Measurements from ENCODE around the gene ATG4D.

Gene ATG4D

DNA sequence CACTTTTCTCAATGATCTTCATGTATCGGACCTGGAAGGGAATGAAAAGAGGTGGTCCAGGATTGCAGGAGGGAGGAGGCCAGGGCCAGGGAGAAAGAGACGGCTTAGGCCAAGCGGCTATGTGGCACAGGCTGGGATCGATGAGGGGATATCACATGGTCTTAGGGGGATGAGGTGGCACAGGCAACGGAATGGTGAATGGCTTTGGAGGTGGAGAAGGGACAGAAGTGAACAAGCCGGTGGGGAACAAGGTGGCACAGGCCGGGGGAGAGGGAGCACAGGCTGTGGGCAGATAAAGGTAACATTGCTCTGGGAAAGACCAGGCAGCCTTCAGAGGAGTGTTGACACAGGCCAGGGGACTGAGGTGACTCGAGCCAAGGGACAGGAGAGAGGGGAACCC lies 30.8 kb downstream of the ATG4D start:
- no peak for DNase-seq

DNA sequence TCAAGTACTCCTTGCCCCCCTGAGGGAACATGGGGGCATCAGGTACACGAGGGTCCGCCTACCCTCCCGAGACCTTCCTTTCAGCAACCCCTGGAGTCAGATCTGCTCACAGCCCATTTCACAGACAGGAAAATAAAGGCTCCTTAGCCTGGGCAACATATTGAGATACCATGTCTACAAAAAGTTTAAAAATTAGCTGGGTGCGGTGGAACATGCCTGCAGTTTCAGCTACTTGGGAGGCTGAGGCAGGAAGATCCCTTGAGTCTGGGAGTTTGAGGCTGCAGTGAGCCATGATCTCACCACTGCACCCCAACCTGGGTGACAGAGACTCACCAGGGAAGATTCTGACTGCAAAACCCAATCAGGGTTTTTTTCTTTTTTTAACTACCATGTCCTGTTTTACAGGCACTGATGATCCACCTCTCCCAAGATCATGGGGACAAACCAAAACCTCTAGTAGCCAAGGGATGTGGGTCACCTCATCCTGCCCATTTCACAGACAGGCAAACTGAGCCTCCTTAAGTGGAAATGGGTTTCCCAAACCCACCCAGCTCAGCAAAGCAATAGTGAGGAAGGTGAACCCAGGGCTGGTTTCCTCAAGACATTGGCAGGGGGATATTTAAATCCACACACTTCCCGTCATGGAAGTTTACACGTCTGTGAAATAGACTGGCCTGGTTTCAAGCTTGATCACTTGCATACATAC lies 31.5 kb downstream of the ATG4D start:
- DNase-seq: no peak

DNA sequence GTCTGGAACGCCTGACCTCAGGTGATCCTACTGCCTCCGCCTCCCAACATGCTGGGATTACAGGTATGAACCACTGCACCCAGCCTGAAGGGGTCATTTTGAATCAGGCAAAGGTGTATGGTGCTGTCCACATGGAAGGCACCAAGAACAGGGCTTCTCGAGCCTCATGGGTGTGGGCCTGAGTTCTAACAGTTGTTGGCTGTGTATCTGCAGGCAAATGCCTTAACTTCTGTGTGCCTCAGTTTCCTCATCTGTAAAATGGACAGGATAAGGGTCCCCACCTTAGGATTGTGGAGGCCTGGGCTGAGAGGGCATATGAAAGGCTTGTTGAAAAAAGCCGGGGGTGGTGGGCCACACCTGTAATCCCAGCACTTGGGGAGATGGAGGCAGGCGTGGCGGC lies 34.2 kb downstream of the ATG4D start:
- no peak for DNase-seq

DNA sequence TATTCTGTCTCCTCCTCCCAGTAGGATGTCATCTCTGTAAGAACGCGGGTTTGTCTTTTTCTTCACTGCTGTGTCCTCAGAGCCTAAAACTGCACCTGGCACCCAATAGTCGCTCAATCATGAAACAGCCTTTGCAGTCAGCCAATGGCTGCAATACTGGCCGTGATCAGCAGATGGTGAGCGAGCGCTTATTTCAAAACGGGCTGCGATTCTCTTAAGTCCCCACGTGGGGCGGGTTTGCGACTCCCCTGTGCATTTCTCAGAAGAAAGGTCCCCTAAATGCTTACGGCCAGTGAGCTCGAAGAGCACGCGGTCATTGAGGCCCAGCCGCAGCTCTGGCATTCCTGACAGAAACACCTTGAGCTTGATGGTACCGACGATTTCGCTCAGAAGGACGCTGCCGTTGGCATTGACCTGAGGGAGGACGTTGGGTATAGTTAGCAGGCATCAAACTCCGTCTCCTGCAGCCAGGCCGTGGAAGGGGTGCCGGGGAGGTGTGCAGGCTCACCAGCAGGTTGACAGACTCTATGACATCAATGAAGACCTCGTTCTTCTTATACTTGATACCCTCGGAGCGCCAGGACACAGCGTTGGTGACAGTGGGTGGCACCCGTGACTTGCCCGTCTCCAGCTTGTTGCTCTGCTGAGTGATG lies 37.4 kb downstream of the ATG4D start:
- peak in 55 of 56 donors; percentile 23 to 96 (median 73) for DNase-seq

DNA sequence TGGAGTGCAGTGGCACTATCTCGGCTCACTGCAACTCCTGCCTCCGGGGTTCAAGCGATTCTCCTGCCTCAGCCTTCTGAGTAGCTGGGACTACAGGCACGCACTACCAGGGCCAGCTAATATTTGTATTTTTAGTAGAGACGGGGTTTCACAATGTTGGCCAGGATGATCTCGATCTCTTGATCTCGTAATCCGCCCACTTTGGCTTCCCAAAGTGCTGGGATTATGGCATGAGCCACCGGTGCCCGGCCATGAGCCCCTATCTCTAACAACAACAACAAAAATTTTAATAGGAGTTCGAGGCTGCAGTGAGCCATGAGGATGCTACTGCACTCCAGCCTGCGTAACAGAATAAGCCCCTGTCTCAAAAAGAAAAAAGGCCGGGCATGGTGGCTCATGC lies 38.4 kb downstream of the ATG4D start:
- DNase-seq: no peak

DNA sequence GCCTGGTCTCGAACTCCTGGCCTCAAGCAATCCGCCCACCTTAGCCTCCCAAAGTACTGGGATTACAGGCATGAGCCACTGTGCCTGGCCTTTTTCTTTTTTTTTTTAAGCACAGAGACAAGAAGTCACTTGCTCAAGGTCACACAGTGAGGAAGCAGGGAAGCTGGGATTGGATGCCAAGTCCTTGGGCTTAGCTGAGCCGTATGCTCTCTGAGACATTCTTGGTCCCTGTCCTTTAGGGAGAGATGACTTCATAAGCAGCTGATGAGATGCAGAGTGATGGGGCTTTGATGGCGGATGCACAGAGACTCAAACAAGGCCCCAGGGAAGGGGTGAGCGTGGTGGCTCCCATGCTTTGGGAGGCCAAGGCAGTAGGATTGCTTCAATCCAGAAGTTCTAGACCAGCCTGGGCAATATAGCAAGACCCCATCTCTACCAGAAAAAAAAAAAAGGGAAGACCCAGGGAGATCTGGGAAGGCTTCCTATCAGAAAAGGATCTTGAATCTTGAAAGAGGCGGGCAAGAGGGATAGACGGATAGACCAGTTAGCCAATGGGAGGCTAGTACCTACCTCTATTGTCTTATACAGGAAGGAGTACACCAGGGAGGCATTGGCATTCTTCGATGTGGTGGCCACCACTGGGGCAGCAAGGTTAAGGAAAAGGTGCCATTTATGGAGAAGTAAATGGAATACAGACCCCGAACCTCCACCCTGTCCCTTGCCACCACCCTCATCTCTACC lies 39.5 kb downstream of the ATG4D start:
- DNase-seq: no peak

DNA sequence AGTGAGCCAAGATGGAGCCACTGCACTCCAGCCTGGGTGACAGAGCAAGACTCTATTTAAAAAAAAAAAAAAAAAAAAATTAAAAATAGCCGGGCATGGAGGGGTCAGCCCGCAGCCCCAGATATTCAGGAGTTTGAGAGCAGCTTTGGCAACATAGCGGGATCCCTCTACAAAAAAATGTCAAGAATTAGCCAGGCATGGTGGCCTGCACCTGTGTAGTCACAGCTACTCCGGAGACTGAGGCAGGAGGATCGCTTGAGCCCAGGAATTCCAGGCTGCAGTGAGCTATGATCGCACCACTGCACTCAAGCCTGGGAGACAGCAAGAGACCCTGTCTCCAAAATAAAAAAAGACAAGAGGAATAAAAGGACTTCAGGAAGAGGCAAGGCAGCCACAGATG lies 42.7 kb downstream of the ATG4D start:
- no peak for DNase-seq

DNA sequence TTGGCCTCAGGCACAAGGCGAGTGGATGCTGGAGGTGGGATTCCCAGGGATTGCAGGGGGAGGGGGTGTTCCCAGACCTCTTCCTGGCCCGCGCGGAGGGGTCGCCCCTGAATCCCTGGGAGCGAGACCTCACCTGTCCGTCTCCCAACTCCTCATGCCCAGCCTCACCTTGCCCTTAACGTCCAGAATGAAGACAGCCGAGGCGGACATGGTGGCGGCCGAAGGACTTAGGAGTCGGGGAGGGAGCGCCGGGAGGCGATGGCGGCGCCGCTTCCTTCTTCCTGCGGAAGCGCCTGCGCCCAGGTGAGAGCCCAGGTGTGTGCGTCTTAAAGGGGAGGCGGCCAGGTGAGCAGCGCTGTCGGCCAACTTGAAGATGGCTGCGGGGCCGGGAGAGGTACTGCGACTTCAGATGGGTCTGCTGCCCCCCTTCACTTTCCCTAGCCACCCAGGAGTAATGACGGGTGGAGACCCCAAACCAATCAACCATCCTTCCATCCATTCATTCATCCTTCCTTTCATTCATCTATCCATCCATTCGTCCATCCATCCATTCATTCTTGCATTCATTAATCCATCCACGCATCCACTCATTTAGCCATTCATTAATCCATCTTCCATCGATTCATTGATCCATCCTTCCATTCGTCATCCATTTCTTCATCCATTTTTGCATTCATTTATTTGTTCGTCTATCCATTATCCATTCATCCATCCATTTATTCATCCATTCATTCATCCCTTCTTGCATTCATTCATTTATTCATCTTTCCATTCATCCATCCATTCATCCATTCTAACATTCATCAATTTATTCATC lies 43.5 kb downstream of the ATG4D start, which contains the start of gene AP1M2:
AP1M2 (minus strand) TSS at position 291 of the 817 bp plus-strand sequence; CDS start at position 210, 81 bp downstream.
- no peak for DNase-seq

DNA sequence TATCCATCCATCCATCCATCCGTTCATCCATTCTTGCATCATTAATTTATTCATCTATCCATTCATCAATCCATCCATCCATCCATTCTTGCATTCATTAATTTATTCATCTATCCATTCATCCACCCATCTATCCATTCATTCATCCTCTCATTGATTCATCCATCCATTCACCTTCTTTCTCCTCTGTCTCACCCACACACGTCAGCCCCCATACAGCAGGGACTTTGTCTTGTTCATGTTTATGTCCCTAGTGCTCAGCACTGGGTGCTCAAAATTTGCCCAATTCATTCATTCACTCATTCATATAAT lies 44.1 kb downstream of the ATG4D start:
- DNase-seq: no peak

DNA sequence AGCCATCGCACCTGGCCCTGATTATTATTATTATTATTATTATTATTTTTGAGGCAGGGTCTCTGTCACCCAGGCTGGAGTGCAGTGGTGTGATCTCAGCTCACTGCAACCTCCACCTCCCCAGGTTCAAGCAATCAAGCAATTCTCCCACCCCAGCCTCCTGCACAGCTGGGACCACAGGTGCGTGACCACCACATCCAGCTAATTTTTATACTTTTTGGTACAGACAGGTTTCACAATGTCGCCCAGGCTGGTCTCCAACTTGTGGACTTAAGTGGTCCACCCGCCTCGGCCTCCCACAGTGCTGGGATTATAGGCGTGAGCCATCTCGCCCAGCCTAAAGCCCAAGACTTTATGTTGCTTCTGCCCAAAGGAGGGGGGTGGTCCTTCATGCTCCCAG lies 49.4 kb downstream of the ATG4D start:
- DNase-seq: no peak

DNA sequence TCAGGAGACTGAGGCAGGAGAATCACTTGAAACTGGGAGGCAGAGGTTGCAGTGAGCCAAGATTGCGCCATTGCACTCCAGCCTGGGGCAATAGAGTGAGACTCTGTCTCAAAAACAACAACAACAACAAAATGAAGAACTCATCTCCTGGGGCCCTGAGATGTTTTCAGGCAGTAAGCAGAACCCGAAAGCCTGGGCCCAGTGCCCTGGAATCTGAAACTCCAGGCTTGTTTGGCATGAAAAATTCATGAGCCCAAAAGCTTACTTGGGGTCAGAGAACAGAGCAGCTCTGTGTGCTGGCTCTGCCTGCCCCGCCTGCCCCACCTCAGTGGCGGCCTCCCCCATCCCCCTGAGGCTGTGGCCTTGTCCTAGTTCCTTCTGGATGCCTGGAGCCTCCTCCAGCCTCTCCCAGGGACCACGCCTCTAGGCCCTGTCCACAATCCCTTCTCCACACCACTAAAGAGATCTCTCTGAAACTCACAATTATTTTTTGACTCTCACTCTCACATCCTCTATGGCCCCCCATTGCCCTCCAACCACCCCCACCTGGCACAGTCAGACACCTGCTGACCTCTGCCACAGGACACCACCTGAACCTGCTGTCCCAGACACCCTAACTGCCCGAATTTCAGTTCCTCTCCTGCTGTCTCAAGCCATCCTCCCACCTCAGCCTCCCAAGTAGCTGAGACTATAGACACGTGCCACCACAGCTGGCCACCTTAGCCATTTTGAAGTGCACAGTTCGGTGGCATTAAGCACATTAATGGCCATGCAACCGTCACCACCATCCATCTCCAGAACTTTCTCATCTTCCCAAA lies 50.3 kb downstream of the ATG4D start:
- DNase-seq: peak in 46 of 56 donors; percentile 5 to 71 (median 32)

DNA sequence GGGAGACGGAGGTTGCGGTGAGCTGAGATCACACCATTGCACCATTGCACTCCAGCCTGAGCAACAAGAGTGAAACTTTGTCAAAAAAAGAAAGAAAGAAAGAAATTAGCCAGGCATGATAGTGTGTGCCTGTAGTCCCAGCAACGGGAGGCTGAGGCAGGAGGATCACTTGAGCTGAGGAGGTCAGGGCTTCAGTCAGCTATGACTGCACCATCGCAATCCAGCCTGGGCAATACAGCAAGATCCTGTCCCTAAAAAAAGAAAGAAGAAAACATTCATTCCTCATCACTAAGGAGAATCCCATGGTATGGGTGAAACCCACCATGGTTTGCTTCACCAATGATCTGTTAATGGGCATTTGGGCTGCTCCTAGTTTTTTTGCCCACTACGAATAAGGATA lies 56.4 kb downstream of the ATG4D start:
- DNase-seq: no peak

DNA sequence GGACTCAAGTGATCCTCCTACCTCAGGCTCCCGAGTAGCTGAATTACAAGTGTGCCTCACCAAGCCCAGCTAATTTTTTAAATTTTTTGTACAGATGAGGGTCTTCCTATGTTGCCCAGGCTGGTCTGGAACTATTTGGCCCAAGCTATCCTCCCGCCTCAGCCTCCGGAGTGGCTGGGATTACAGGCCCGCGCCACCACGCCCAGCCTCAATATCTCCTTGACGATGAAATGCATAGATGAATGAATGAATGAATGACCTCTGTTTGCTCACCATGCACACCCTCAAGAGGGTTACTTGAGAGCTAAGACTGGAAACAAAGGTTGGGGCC lies 58.3 kb downstream of the ATG4D start:
- DNase-seq: peak in 1 of 56 donors; percentile 45

DNA sequence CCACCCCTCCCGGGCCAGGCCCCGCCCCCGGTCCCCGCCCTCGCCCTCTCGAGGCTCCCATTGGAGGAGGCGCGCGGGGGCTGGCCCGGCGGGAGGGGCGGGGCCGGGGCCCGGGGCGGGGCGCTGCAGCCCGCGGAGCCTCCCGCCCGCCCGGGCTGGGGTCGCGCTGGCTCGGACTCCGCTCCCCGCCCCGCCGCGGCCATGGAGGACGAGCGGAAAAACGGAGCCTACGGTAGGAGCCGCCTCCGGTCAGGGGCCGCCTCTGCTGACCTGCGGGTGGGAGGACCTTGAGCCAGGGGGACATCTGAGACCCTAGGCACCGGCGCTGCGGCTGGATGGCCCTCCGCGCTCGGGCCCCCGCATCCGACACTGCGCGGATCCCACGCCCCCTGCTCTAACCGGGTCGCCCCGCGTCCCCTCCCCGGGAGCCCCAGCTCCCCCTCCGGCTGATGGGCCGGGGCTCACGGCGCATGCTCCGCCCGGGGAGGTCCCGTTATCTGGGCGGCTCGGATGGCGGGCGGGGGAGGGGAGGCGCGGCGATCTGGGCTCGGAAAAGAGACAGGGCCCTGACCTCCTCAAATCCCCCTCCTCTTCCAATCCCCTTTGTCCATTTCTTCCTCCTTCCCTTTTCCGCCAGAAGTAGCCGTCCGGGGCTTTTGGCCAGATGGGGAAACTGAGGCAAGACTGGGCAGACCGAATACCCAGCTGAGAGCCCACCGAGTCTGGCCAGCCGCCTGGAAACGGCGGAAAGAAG lies 58.8 kb downstream of the ATG4D start:
- DNase-seq: peak in 53 of 56 donors; percentile 18 to 86 (median 57)
